NCI-H1105 treated with DMSO at 0.1 percent for 48 hours (cell line): ENCODE results near the gene STX8.
"Not testable (repeated sequence)": the region's sequence is repeated elsewhere in the genome, so short reads cannot be mapped to it uniquely, and the experiment has no call there.

ENCODE experiments used
- DNase-seq: peaks from one replicate; lab custom pipeline; 2025; lab: John Stamatoyannopoulos, UW

STX8 gene

GRCh38 chr17:9499041-9499440, 76.6 kb downstream of the STX8 start:
- no peak for DNase-seq

DNA sequence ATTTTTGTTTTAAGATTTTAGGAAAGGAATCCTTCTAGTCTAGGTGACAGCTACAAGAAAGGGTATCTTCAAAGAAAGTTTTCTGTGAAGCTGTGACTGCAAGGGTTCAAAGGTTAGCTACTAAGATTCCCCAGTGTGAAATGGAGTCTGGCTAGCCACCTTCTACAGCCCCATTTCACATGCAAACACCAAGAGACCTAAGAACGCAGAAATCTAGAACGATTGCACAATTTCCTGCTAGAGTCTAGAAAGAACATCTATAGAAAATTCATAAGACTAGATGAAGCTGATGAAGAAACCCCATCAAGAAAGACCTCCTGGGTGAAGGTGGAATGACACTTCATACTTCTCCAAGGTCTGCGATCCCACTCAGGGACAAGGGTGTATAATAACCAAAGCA, 77.1 kb downstream of the STX8 start:
- DNase-seq: no peak

GRCh38 chr17:9488556-9488955, 87.1 kb downstream of the STX8 start:
- no peak for DNase-seq

GRCh38 chr17:9487406-9487805, 88.2 kb downstream of the STX8 start:
- no peak for DNase-seq

DNA sequence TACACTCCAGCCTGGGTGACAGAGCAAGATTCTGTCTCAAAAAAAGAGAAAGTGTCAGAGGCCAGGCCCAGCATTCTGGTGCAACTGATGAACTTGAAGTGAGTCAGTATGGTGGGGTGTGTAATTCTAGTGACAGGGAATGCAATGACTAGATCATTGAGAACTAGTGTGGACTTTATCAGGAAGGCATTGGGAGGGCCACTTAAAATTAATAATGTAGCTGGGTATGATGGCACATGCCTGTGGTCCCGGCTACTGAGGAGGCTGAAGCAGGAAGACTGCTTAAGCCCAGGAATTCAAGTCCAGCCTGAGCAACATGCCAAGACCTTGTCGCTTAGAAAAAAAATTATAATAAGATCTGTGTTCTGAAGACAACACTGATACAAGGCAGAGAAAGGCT, 90.8 kb downstream of the STX8 start:
- DNase-seq: no peak

GRCh38 chr17:9479964-9480363, 95.7 kb downstream of the STX8 start:
- no peak for DNase-seq

- DNase-seq: no peak
Observed at GRCh38 chr17:9478889-9479288, 96.7 kb downstream of the STX8 start.

DNA sequence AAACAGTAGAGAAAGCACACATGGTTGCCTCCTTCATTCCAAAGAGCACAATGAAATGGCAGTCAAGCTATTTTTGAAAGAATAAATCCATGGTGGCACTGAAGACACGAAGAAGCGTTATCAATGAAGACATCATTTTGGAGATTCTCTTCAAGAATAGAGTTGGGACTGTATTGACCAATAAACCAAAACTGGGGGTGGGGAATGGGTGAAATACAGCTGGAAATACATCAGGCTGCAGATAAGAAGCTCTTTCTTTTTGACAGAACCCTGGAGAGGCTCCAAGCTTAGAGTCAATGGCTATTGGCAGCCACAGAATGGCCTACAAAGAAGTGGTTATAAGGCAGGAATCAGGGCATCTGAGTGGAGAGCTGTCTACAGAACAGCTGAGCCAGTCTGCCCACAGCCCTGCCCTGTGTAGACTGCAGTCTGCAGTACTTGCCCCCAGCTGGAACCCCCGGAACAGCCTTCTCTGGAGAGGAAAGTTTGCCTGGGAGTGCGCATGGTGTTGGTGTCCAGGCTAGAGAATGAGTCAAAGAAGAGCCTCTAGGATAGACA, 100.4 kb downstream of the STX8 start:
- DNase-seq: no peak

DNA sequence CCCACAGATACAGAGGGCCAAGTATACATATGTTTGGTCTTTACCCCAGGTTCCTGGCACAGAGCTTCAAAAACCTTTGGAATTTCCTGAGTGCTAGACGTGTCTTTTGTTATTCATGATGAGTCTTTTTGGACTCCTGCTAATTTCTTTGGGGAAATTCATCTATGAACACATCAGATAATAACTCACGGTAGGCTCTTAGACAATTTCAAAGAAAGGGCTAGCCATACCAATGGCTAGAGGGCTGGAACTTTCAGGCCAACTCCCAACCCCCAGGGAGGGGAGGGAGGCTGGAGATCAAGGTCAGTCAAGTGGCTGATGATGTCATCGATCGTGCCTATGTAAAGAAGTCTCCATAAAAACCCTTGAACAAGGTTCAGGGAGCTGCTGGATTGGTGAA, 101.9 kb downstream of the STX8 start:
- no peak for DNase-seq

DNA sequence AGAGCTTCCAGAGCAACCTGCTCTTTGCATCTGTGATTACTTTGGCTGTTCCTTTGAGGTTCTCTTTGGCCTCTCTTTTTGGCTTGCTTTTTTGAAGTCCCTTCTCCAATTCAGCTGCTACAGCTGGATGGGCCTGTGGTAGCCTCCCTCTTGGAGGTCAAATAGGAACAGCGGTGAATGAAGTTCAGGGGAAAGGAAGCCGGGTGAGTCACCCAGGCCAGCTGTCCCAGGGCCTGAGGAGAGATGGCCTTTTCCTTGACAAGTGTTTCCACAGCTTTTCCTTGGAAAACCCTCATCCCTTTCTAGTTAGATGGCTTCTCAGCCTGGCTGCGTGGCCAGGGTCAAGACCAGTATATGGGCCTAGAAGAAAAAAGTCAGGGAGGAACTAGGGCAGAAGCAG, 103.1 kb downstream of the STX8 start:
- DNase-seq: no peak

DNA sequence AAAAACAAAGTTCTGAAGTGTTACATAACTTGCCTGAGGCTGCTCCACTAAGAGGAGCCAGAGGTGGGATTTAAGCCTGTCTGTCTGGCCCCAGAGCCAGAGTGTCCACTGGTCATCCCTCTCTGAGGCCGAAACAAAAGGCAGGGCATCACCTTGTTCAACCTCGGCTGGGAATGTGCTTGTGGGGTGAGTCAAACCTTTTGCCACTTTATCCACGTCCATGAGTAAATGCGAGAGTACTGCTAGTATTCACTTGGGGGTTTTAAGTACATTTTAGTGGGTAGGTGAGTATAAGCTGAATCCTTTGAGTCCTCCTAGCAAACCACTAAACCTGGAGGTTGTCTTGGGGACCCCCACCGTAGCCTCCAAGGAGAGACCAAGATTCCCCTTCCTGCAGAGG, 103.5 kb downstream of the STX8 start:
- DNase-seq: no peak

DNA sequence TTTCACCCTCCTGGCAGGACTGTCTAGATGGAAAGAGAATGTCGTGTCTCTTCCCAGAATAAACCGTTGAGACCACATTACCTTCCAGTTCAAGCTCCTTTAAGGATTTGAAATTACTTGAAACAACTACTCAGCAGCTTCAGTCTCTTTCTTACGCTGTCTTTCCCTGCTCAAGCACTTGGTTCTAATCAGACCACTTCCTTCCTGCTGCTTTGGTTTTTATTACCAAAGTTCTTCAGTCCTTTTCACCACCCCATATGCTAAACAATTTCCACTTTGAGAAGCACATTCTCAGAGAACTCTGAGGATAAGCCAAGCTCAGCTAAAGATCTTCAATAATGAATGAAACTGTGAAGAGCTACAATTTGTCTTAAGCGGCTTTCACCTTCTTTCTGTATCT, 105.4 kb downstream of the STX8 start:
- no peak for DNase-seq

DNA sequence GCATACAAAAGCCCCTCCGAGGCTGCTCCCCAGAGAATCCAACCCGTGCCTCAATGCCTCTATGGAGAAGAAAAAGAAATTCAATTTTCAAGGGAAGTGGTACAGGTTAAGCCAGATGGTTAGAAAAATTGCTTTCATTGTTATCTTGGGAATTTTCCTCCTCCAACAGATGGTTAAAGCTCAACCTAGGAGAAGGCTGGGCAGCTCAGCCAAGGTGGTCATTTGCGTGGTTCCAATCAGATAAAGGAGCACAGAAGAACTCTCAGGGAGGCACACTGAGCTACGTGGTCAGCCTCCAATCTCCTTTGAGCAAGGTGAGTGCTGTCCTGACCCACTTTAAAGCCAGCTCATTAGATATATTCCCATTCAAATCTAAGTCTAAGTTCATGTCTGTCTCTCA, 106.7 kb downstream of the STX8 start:
- no peak for DNase-seq

GRCh38 chr17:9468532-9468931, 107.1 kb downstream of the STX8 start:
- no peak for DNase-seq

DNA sequence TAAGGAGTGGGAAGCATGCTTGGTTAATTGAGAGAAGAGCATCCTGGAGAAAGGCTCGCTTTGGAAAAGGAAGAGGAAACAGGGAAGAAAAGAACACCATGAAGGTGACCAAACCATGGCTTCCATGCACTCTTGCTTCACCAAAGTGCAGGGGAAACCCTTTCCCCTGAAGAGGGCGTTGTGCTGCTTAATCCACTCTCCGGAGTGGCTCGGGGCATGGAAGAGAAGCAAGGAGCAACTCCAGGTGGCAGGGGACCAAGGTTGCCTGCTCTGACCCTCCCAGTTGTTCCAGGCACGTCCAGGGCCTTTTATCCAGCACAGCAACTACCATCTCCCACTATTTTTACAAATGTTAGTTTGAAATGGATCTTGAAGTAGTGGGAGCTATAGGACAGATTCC, 108.1 kb downstream of the STX8 start:
- DNase-seq: no peak

- no peak for DNase-seq
Observed at GRCh38 chr17:9465210-9465921, 110.3 kb downstream of the STX8 start.

DNA sequence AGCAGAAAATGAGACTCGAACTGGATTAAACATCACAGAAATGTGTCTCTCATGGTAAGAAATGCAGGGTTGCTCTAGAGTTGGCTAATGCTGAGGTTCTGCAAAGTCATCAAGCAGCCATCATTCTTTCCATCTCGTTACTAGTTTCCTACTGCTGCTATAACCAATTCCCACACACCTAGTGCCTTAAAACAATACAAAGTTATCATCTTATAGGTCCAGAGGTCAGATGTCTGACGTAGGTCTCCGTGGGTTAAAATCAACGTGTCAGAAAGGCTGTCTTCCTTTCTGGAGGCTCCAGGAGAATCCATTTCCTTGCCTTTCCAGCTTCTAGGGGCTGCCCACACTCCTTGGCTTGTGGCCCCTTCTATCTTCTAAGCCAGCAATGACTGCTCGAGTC, 118.6 kb downstream of the STX8 start:
- DNase-seq: no peak

GRCh38 chr17:9456330-9456729, 119.3 kb downstream of the STX8 start:
- no peak for DNase-seq

DNA sequence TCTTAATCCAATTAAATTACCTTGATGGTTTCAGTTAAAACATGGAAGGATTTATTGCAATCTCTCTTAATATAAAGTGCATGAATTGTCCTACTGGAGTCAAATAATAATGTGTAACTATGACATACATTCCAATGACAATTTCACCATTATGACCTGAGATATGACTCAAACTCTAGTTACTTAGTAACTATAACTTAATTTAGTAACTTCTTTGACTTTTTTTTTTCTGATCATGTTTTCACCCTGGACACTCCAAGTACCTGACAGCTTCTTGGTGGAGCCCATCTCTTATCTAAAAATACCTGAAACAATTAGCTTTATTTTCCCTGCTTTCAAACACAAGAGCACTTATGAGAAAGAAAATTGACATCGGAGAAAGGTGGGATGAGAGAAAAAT, 123.7 kb downstream of the STX8 start:
- DNase-seq: no peak

DNA sequence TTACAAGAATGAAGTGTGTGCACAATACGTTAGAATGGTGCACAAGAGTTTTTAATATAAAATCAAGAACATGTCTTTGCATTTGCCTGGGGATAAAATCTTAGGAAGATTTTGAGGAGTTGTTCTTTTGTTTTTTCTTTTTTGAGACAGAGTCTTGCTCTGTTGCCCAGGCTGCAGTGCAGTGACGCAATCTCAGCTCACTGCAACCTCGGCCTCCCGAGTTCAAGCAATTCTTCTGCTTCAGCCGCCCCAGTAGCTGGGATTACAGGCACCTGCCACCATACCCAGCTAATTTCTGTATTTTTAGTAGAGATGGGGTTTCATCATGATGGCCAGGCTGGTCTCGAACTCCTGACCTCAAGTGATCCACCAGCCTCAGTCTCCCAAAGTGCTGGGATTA, 128.3 kb downstream of the STX8 start:
- DNase-seq: not testable (repeated sequence)

GRCh38 chr17:9446528-9446927, 129.1 kb downstream of the STX8 start:
- DNase-seq: no peak

GRCh38 chr17:9445424-9445823, 130.2 kb downstream of the STX8 start:
- no peak for DNase-seq

GRCh38 chr17:9444687-9445086, 130.9 kb downstream of the STX8 start:
- no peak for DNase-seq

GRCh38 chr17:9443811-9444210, 131.8 kb downstream of the STX8 start:
- DNase-seq: no peak
